ENCODE results near the gene LGALSL.
A peak's percentile ranks its signal among the peaks of the same experiment; 100 is the strongest.
"Not testable (repeated sequence)": the region's sequence is repeated elsewhere in the genome, so short reads cannot be mapped to it uniquely, and the experiment has no call there.

LGALSL gene

GRCh38 chr2:64442801-64443429 lies 11.0 kb upstream of the LGALSL start:
- DNase-seq, result no peak

GRCh38 chr2:64445970-64446369 lies 8.0 kb upstream of the LGALSL start:
- not testable (repeated sequence) for DNase-seq

- DNase-seq, result no peak
Observed at GRCh38 chr2:64447317-64448040, 6.5 kb upstream of the LGALSL start.

- DNase-seq, result no peak
Observed at GRCh38 chr2:64448041-64448426, 5.9 kb upstream of the LGALSL start.

GRCh38 chr2:64451051-64451450 lies 2.9 kb upstream of the LGALSL start:
- no peak for DNase-seq

- peak; percentile 31 for DNase-seq
Observed at GRCh38 chr2:64454386-64455332, 697 bp downstream of the LGALSL start.

- DNase-seq, result no peak
Observed at GRCh38 chr2:64455545-64455944, 1.6 kb downstream of the LGALSL start.

GRCh38 chr2:64456293-64456692 lies 2.3 kb downstream of the LGALSL start:
- no peak for DNase-seq

- no peak for DNase-seq
Observed at GRCh38 chr2:64457524-64457923, 3.6 kb downstream of the LGALSL start.

GRCh38 chr2:64459575-64459974 lies 5.6 kb downstream of the LGALSL start:
- DNase-seq, result no peak

- no peak for DNase-seq
Observed at GRCh38 chr2:64460330-64460729, 6.4 kb downstream of the LGALSL start.

GRCh38 chr2:64461271-64462058 lies 7.5 kb downstream of the LGALSL start:
- no peak for DNase-seq

GRCh38 chr2:64462171-64462570 lies 8.2 kb downstream of the LGALSL start:
- DNase-seq, result no peak

GRCh38 chr2:64462940-64463700 lies 9.2 kb downstream of the LGALSL start:
- DNase-seq, result no peak

GRCh38 chr2:64463781-64464180 lies 9.8 kb downstream of the LGALSL start:
- DNase-seq, result peak; percentile 19

GRCh38 chr2:64466478-64467085 lies 12.6 kb downstream of the LGALSL start:
- DNase-seq, result no peak

GRCh38 chr2:64467096-64467843 lies 13.3 kb downstream of the LGALSL start:
- no peak for DNase-seq

- DNase-seq, result no peak
Observed at GRCh38 chr2:64469261-64469660, 15.3 kb downstream of the LGALSL start.

GRCh38 chr2:64470071-64470470 lies 16.1 kb downstream of the LGALSL start:
- DNase-seq, result no peak

- DNase-seq, result no peak
Observed at GRCh38 chr2:64470766-64471295, 16.9 kb downstream of the LGALSL start.

All from T1000 (cell line).